Activated naive CD4-positive, alpha-beta T cell treated with anti-CD3 and anti-CD28 coated beads, Interleukin-2, amount 10 ng/mL, durations not matched to agents 7 days and 5 days (primary cell): ENCODE data around the gene PIAS4.

ENCODE experiments used
- CTCF ChIA-PET: fragments of 350-600 bp; sonication (Branson Sonifier 250); formaldehyde crosslinking; loops from one replicate; lab custom pipeline; 2021; ENCODE audit warnings: antibody characterized with exemption; lab: Charles Lee
- DNase-seq: peaks from one replicate; pipeline ENCODE4 v3.0.0-alpha.2; 2020
- H3K27ac Mint-ChIP-seq: one replicate; pipeline ENCODE4 v1.8.0; 2021; ENCODE audit warnings: mild to moderate bottlenecking, moderate library complexity, mixed read lengths
- H3K27me3 Mint-ChIP-seq: one replicate; pipeline ENCODE4 v1.8.0; 2021; ENCODE audit warnings: mild to moderate bottlenecking, mixed read lengths
- H3K36me3 Mint-ChIP-seq: one replicate; pipeline ENCODE4 v1.8.0; 2021; ENCODE audit warnings: mixed read lengths
- H3K4me1 Mint-ChIP-seq: one replicate; pipeline ENCODE4 v1.8.0; 2021; ENCODE audit warnings: mixed read lengths
- H3K4me3 Mint-ChIP-seq: one replicate; pipeline ENCODE4 v1.8.0; 2021; ENCODE audit warnings: mild to moderate bottlenecking, moderate library complexity, mixed read lengths
- H3K9me3 Mint-ChIP-seq: one replicate; pipeline ENCODE4 v1.8.0; 2021; ENCODE audit warnings: mixed read lengths

The PIAS4 gene

GRCh38 chr19:4057931-4058692 lies 50.6 kb downstream of the PIAS4 start:
- CTCF ChIA-PET = no interaction called here
- DNase-seq = no peak
- Mint-ChIP-seq H3K9me3 (peaks cover 4% of the 10 kb centered on the region), H3K27ac (no peak overlapping the region), H3K27me3 (no peaks in the 10 kb centered on the region), H3K36me3 (peaks cover 31% of the 10 kb centered on the region), H3K4me3 (no peak overlapping the region), H3K4me1 (peaks cover 14% of the 10 kb centered on the region)

GRCh38 chr19:4058693-4059452 lies 51.3 kb downstream of the PIAS4 start:
- no peak overlapping the region for H3K27ac Mint-ChIP-seq
- H3K36me3 Mint-ChIP-seq = peaks cover 27% of the 10 kb centered on the region
- no peak overlapping the region for H3K4me3 Mint-ChIP-seq
- peaks cover 15% of the 10 kb centered on the region for H3K4me1 Mint-ChIP-seq
- H3K9me3 Mint-ChIP-seq = no peaks in the 10 kb centered on the region
- CTCF ChIA-PET = no interaction called here
- H3K27me3 Mint-ChIP-seq = no peaks in the 10 kb centered on the region
- no peak for DNase-seq

GRCh38 chr19:4059453-4059871 lies 51.9 kb downstream of the PIAS4 start:
- Mint-ChIP-seq H3K27me3 (no peaks in the 10 kb centered on the region), H3K27ac (no peak overlapping the region), H3K9me3 (no peaks in the 10 kb centered on the region), H3K4me3 (no peak overlapping the region), H3K36me3 (peaks cover 30% of the 10 kb centered on the region), H3K4me1 (peaks cover 17% of the 10 kb centered on the region)
- CTCF ChIA-PET = no interaction called here
- no peak for DNase-seq

- Mint-ChIP-seq H3K27ac (peak overlapping the region; percentile 62), H3K36me3 (peaks cover 26% of the 10 kb centered on the region)
These were observed 52.5 kb downstream of the PIAS4 start for GRCh38 chr19:4059891-4060620.

GRCh38 chr19:4060621-4061177 lies 53.2 kb downstream of the PIAS4 start:
- Mint-ChIP-seq H3K36me3 (peaks cover 20% of the 10 kb centered on the region), H3K27ac (peak overlapping the region; percentile 62), H3K27me3 (no peaks in the 10 kb centered on the region), H3K9me3 (no peaks in the 10 kb centered on the region), H3K4me1 (peaks cover 17% of the 10 kb centered on the region), H3K4me3 (no peak overlapping the region)
- no peak for DNase-seq
- CTCF ChIA-PET = no interaction called here

More at GRCh38 chr19:4059891-4060620, 52.5 kb downstream of the PIAS4 start:
- CTCF ChIA-PET = no interaction called here
- H3K4me3 Mint-ChIP-seq = no peak overlapping the region
- H3K9me3 Mint-ChIP-seq = no peaks in the 10 kb centered on the region
- no peaks in the 10 kb centered on the region for H3K27me3 Mint-ChIP-seq
- H3K4me1 Mint-ChIP-seq = peaks cover 17% of the 10 kb centered on the region
- no peak for DNase-seq

- no peak overlapping the region for H3K27ac Mint-ChIP-seq
- CTCF ChIA-PET = no interaction called here
- H3K36me3 Mint-ChIP-seq = peaks cover 15% of the 10 kb centered on the region
- H3K9me3 Mint-ChIP-seq = no peaks in the 10 kb centered on the region
- H3K27me3 Mint-ChIP-seq = no peaks in the 10 kb centered on the region
- H3K4me1 Mint-ChIP-seq = peaks cover 17% of the 10 kb centered on the region
- DNase-seq = no peak
- no peak overlapping the region for H3K4me3 Mint-ChIP-seq
These were observed 53.7 kb downstream of the PIAS4 start for GRCh38 chr19:4061178-4061682.

GRCh38 chr19:4061683-4062418 lies 54.3 kb downstream of the PIAS4 start:
- no peaks in the 10 kb centered on the region for H3K9me3 Mint-ChIP-seq
- DNase-seq = no peak
- H3K27ac Mint-ChIP-seq = no peak overlapping the region
- CTCF ChIA-PET = no interaction called here
- peaks cover 11% of the 10 kb centered on the region for H3K36me3 Mint-ChIP-seq
- H3K4me3 Mint-ChIP-seq = no peak overlapping the region
- H3K4me1 Mint-ChIP-seq = peaks cover 17% of the 10 kb centered on the region
- H3K27me3 Mint-ChIP-seq = no peaks in the 10 kb centered on the region

- H3K9me3 Mint-ChIP-seq = no peaks in the 10 kb centered on the region
- peaks cover 17% of the 10 kb centered on the region for H3K4me1 Mint-ChIP-seq
- no peaks in the 10 kb centered on the region for H3K27me3 Mint-ChIP-seq
- no peak overlapping the region for H3K27ac Mint-ChIP-seq
- CTCF ChIA-PET = no interaction called here
- peak overlapping the region; percentile 31 for H3K4me3 Mint-ChIP-seq
- no peak for DNase-seq
- H3K36me3 Mint-ChIP-seq = peaks cover 7% of the 10 kb centered on the region
These were observed 55.2 kb downstream of the PIAS4 start for GRCh38 chr19:4062419-4063368.

- H3K4me1 Mint-ChIP-seq = peaks cover 24% of the 10 kb centered on the region
- CTCF ChIA-PET = interaction anchor here (0.6 kb wide), 1 partner anchor 74 kb away, joined by 3 read pairs; no protein-coding TSS in a partner anchor
- peak overlapping the region; percentile 77 for H3K4me3 Mint-ChIP-seq
- peaks cover 6% of the 10 kb centered on the region for H3K36me3 Mint-ChIP-seq
- no peak for DNase-seq
- H3K27me3 Mint-ChIP-seq = peaks cover 3% of the 10 kb centered on the region
- no peaks in the 10 kb centered on the region for H3K9me3 Mint-ChIP-seq
- peak overlapping the region; percentile 84 for H3K27ac Mint-ChIP-seq
These were observed 56.0 kb downstream of the PIAS4 start for GRCh38 chr19:4063369-4064148.

- Mint-ChIP-seq H3K4me1 (peaks cover 30% of the 10 kb centered on the region), H3K27me3 (peaks cover 3% of the 10 kb centered on the region), H3K27ac (peak overlapping the region; percentile 84), H3K36me3 (peaks cover 6% of the 10 kb centered on the region), H3K9me3 (no peaks in the 10 kb centered on the region), H3K4me3 (peak overlapping the region; percentile 77)
- DNase-seq = no peak
- CTCF ChIA-PET = interaction anchor here (0.6 kb wide), 1 partner anchor 73 kb away, joined by 3 read pairs; no protein-coding TSS in a partner anchor
These were observed 56.6 kb downstream of the PIAS4 start for GRCh38 chr19:4064149-4064495.

GRCh38 chr19:4064496-4065260 lies 57.1 kb downstream of the PIAS4 start:
- H3K9me3 Mint-ChIP-seq = no peaks in the 10 kb centered on the region
- peaks cover 6% of the 10 kb centered on the region for H3K36me3 Mint-ChIP-seq
- H3K4me1 Mint-ChIP-seq = peaks cover 35% of the 10 kb centered on the region
- H3K27me3 Mint-ChIP-seq = peaks cover 3% of the 10 kb centered on the region
- CTCF ChIA-PET = interaction anchor here (0.7 kb wide), 1 partner anchor 76 kb away, joined by 4 read pairs; no protein-coding TSS in a partner anchor
- H3K4me3 Mint-ChIP-seq = peak overlapping the region; percentile 77
- peak; percentile 64 for DNase-seq
- peak overlapping the region; percentile 65 for H3K27ac Mint-ChIP-seq
